Right lobe of liver (tissue), 4 donors: ENCODE measurements around the gene NFIB.

Experiments
- POLR2A ChIP-seq: fragments of 450-650 bp; IDR thresholded peaks from one replicate; pipeline ENCODE4 v1.6.1; 2017; ENCODE audit warnings: antibody characterized with exemption, mild to moderate bottlenecking
- TF ChIP-seq, protein P1 (sequence below), 4 donors: fragments of 200-600 bp in 3 of 4; fragments of 450-650 bp in 1 of 4; IDR thresholded peaks; one replicate each; pipeline versions ENCODE4 v1.5.1 to v1.8.0; 2016 to 2022; ENCODE audit warnings: antibody characterized with exemption in 4 of 4, mild to moderate bottlenecking in 2 of 4
- donor health status: DM: no; HTN: no; CAD: no.
- donor health status: DM: no; HTN: no; CAD: no.
- donor health status: DM: no; HTN: yes; CAD: no.

DNA sequence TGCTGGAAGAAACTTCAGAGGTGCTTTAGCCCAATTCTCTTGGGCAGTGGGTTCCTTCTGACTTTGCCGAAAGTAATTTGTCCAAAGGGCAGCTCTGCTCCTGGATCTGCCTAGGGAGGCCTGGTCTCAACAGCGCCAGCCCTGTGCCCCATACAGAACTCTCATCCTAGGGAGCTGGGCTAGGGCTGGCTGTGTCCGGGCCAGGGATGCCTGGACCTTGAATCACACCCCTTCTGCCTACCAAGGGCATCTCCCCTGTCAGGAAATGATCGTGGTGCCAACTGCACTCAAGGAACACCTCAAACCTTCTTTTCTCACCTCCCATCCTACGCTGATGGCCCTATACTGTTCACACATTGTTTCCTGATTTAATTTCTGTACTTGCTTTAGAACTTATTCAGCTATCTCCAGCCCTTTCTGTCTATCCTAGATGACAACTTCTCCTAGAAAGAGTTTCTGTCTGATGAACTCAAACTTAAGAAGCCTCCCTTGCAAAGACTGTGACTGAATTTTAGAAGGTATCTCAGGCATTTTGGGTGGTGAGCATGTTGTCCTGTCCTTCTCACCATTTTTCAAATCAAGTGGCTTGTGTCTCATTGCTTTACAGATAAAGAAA is 37.4 kb upstream of the NFIB start:
- no peak for TF ChIP-seq POLR2A
- TF ChIP-seq, protein P1, sequence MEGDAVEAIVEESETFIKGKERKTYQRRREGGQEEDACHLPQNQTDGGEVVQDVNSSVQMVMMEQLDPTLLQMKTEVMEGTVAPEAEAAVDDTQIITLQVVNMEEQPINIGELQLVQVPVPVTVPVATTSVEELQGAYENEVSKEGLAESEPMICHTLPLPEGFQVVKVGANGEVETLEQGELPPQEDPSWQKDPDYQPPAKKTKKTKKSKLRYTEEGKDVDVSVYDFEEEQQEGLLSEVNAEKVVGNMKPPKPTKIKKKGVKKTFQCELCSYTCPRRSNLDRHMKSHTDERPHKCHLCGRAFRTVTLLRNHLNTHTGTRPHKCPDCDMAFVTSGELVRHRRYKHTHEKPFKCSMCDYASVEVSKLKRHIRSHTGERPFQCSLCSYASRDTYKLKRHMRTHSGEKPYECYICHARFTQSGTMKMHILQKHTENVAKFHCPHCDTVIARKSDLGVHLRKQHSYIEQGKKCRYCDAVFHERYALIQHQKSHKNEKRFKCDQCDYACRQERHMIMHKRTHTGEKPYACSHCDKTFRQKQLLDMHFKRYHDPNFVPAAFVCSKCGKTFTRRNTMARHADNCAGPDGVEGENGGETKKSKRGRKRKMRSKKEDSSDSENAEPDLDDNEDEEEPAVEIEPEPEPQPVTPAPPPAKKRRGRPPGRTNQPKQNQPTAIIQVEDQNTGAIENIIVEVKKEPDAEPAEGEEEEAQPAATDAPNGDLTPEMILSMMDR (IDR thresholded peaks at IDR 0.05), result no peak
